Heart right ventricle (tissue), 16 donors: ENCODE data around the gene SHANK1. TPM values are rescaled to one million over a fixed set of nuclear protein-coding genes. Genes with fewer than 3 reads are reported as not detected.
A peak's percentile ranks its signal among the peaks of the same experiment; 100 is the strongest.

Source experiments
- ATAC-seq, 8 donors: fragments of 200-7000 bp; cut with Tn5 transposase; one replicate each; pipeline ENCODE4 v1.9.1; 2020; ENCODE audit warnings: mild to moderate bottlenecking in 8 of 8, moderate library complexity in 8 of 8, moderate number of reproducible peaks in 1 of 8
- DNase-seq, 2 donors: peaks; one replicate each; pipeline ENCODE4 v3.0.0-alpha.2; 2020
- H3K27ac ChIP-seq, 10 donors: fragments of 200-600 bp; sonication (generic) in 2 of 10; one replicate each; pipeline versions ENCODE4 v1.5.0 to v1.8.0; 2020 to 2022; ENCODE audit warnings: mild to moderate bottlenecking in 3 of 10
- H3K27me3 ChIP-seq, 7 donors: fragments of 200-600 bp; one replicate each; pipeline ENCODE4 v1.8.0; 2021 to 2022; ENCODE audit warnings: mild to moderate bottlenecking in 2 of 7
- H3K36me3 ChIP-seq, 9 donors: fragments of 200-600 bp; sonication (generic) in 1 of 9; one replicate each; pipeline versions ENCODE4 v1.5.0 to v1.8.0; 2020 to 2022; ENCODE audit warnings: mild to moderate bottlenecking in 2 of 9
- H3K4me1 ChIP-seq, 9 donors: fragments of 200-600 bp; sonication (generic) in 1 of 9; one replicate each; pipeline versions ENCODE4 v1.5.0 to v1.8.0; 2020 to 2022; ENCODE audit warnings: mild to moderate bottlenecking in 4 of 9
- H3K4me3 ChIP-seq, 10 donors: fragments of 200-600 bp; sonication (generic) in 2 of 10; one replicate each; pipeline versions ENCODE4 v1.5.0 to v1.8.0; 2020 to 2022; ENCODE audit warnings: mild to moderate bottlenecking in 7 of 10, moderate library complexity in 2 of 10
- H3K9me3 ChIP-seq, 11 donors: fragments of 200-600 bp in 10 of 11; sonication (generic) in 2 of 11; one replicate each; pipeline versions ENCODE4 v1.5.0 to v1.8.0; 2013 to 2022; ENCODE audit warnings: mild to moderate bottlenecking in 2 of 11, control low read depth in 1 of 11, moderate library complexity in 1 of 11
- WGBS, 2 donors: extraction: QIAGEN DNeasy Blood & Tissue Kit; methylation state at CpG; one replicate each; pipeline ENCODE4 v1.1.7; 2013; ENCODE audit warnings: inconsistent platforms in 1 of 2; 5-methylcytosine and 5-hydroxymethylcytosine counted together
- intact Hi-C, 10 donors: fragments of 100-400 bp; cut with DNase I; formaldehyde crosslinking; loops; one replicate each; pipeline versions ENCODE4 v1.11.1 to v1.14.2; 2022
- polyA plus RNA-seq, 2 donors: library from polyadenylated mRNA; stranded (reverse); fragments of 200-250 nt; gene quantifications; one replicate each; pipeline ENCODE4 v1.2.3, GENCODE V29; 2013
- total RNA-seq, 10 donors: library from RNA; stranded (reverse); fragmentation: NEBNext Ultra II Directional in 3 of 10; extraction: Animal tissue kit (Norgen Biotek cat#: 25700) in 3 of 10; gene quantifications; one replicate each; pipeline versions ENCODE4 v1.2.1 to v1.2.4, GENCODE V29; 2021 to 2023
- TF ChIP-seq, protein P1 (sequence below), 9 donors: fragments of 200-600 bp; sonication (generic) in 2 of 9; IDR thresholded peaks; one replicate each; pipeline versions ENCODE4 v1.5.0 to v1.8.0; 2021 to 2022; ENCODE audit warnings: antibody characterized with exemption in 9 of 9, mild to moderate bottlenecking in 5 of 9, moderate library complexity in 1 of 9
- donor health status: Arrhythmogenic right ventricular cardiomyopathy.
- donor health status: ischemic (EF 13 %, LVEDD 7.1; RV severe dilation, severe dysfunction).
- donor health status: healthy with polysubstance abuse.
- donor health status: DM: no; HTN: yes; CAD: no.
- donor health status: DM: no; HTN: no; CAD: no.
- donor health status: ischemic (EF 25% LVEDD 6.9; RV normal size, moderate dysfunction).
- donor health status: ischemic (EF 25% LVEDD 5.7; RV mildly dilated, moderate dysfunction).
- donor health status: healthy.
- donor health status: DM: yes; HTN: yes; CAD: no.
- donor health status: Ischemic cardiomyopathy.
- donor health status: ischemic (EF 35%, LVEDD 5.7; RV mildly dilated, moderate dysfunction).
- donor health status: nonischemic (EF 11% LVEDD 7.7; RV severe dilation, severe dysfunction).
- donor health status: DM: yes; HTN: yes; CAD: no.
- donor health status: PGD.
- donor health status: ischemic (EF 29% LVEDD 5.4; RV normal size, mild dysfunction).
- donor health status: nonischemic (EF 23%, LVEDD 6.1; RV moderate dilation, normal function).

The SHANK1 gene
- total and polyA plus RNA-seq, 12 donors = 0.07 to 1.5 (median 0.37) TPM; not detected in 1

- peak overlapping the region in 8 of 10 donors; percentile 13 to 45 (median 31) for H3K4me3 ChIP-seq
Measured at GRCh38 chr19:50657712-50658440, 61.7 kb downstream of the SHANK1 start.

DNA sequence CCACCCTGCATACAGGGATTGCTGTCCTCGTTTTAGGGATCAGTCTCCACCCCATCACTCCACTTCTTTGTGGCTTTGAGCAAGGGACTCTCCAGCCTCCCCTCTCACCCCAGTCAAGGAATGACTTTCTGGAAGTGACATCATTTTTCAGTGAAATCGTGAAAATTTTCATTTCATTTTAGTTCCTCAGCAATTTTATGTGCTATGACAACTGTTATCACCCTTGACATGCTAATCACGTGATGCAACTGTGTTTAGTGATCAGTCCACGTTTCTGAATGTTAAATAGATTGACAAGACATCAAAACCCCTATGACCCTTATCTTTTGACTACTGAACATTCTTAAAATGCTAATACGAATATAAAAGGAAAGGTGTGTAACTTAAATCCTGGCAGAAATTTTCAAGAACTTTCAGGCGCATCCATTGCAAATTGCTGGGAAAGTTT lies 62.4 kb downstream of the SHANK1 start:
- intact Hi-C loops = no loop called here
- peaks cover 5 to 81% (median 70%) of the 10 kb centered on the region in 7 donors for H3K27me3 ChIP-seq
- peaks cover 0 to 12% (median 0%) of the 10 kb centered on the region in 11 donors for H3K9me3 ChIP-seq
- DNase-seq (no peak), ATAC-seq (no peak)
- H3K27ac ChIP-seq = no peak overlapping the region
- TF ChIP-seq, protein P1, sequence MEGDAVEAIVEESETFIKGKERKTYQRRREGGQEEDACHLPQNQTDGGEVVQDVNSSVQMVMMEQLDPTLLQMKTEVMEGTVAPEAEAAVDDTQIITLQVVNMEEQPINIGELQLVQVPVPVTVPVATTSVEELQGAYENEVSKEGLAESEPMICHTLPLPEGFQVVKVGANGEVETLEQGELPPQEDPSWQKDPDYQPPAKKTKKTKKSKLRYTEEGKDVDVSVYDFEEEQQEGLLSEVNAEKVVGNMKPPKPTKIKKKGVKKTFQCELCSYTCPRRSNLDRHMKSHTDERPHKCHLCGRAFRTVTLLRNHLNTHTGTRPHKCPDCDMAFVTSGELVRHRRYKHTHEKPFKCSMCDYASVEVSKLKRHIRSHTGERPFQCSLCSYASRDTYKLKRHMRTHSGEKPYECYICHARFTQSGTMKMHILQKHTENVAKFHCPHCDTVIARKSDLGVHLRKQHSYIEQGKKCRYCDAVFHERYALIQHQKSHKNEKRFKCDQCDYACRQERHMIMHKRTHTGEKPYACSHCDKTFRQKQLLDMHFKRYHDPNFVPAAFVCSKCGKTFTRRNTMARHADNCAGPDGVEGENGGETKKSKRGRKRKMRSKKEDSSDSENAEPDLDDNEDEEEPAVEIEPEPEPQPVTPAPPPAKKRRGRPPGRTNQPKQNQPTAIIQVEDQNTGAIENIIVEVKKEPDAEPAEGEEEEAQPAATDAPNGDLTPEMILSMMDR (IDR thresholded peaks at IDR 0.05) = no peak
- no peaks in the 10 kb centered on the region for H3K36me3 ChIP-seq
- H3K4me1 ChIP-seq = peaks cover 0 to 18% (median 11%) of the 10 kb centered on the region in 9 donors
- WGBS, 2 donors = 57 to 60% methylated on average over 6 of the region's 6 CpGs
- H3K4me3 ChIP-seq = no peak overlapping the region

More at GRCh38 chr19:50657712-50658440, 61.7 kb downstream of the SHANK1 start:
- TF ChIP-seq, protein P1 (IDR thresholded peaks at IDR 0.05) = no peak
- Histone ChIP-seq H3K9me3 (peaks cover 0 to 12% (median 0%) of the 10 kb centered on the region in 11 donors), H3K36me3 (no peaks in the 10 kb centered on the region), H3K27me3 (peaks cover 5 to 79% (median 68%) of the 10 kb centered on the region in 7 donors), H3K27ac (peak overlapping the region in 1 of 10 donors; percentile 55), H3K4me1 (peaks cover 0 to 18% (median 11%) of the 10 kb centered on the region in 9 donors)
- ATAC-seq = peak; percentile 89 to 97 (median 93)
- DNase-seq = peak; percentile 81 to 84
- 2% methylated on average over 38 of the region's 38 CpGs for WGBS, 2 donors
- intact Hi-C loops = no loop called here

DNA sequence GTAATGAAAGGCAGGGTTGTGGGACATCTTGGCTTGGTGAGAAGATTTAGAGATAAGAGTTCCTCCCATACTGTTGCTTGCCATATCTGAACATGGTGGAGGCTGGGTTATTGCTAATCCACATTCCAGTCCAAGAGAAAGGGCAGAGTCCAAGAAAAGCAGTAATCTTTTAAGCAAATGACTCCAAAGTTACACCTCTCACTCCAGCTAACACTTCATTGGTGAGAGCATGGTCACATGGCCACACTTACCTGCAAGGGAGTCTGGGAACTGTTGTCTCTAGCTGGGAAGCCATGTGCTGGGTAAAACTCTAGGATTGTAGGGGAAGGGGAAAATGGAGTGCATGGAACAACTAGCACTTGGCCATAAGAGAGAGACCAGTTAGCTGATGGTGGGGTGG lies 64.7 kb downstream of the SHANK1 start:
- H3K27me3 ChIP-seq = peaks cover 5 to 68% (median 58%) of the 10 kb centered on the region in 7 donors
- intact Hi-C loops = no loop called here
- H3K27ac ChIP-seq = no peak overlapping the region
- H3K9me3 ChIP-seq = peaks cover 0 to 12% (median 0%) of the 10 kb centered on the region in 11 donors
- H3K4me1 ChIP-seq = peaks cover 0 to 18% (median 11%) of the 10 kb centered on the region in 9 donors
- no peaks in the 10 kb centered on the region for H3K36me3 ChIP-seq
- TF ChIP-seq, protein P1 (IDR thresholded peaks at IDR 0.05) = no peak
- no peak for ATAC-seq
- DNase-seq = no peak
- no peak overlapping the region for H3K4me3 ChIP-seq

GRCh38 chr19:50652722-50653121 lies 66.9 kb downstream of the SHANK1 start:
- TF ChIP-seq, protein P1 (IDR thresholded peaks at IDR 0.05) = no peak
- Histone ChIP-seq H3K4me1 (peaks cover 0 to under 1% (median 0%) of the 10 kb centered on the region in 9 donors), H3K27me3 (peaks cover 0 to 54% (median 48%) of the 10 kb centered on the region in 7 donors), H3K27ac (no peak overlapping the region), H3K4me3 (no peak overlapping the region), H3K9me3 (peaks cover 0 to 12% (median 0%) of the 10 kb centered on the region in 11 donors), H3K36me3 (no peaks in the 10 kb centered on the region)
- DNase-seq (no peak), ATAC-seq (no peak)
- WGBS, 2 donors = 89 to 91% methylated on average over 6 of the region's 6 CpGs
- intact Hi-C loops = no loop called here
